Measurements from ENCODE around the gene GABBR2. TPM values are rescaled to one million over a fixed set of nuclear protein-coding genes. Genes with fewer than 3 reads are reported as not detected.

Gene GABBR2
- total and polyA plus RNA-seq, 9 of the 15 experiments (the other 6 are each of a cell fraction or from before 2014, with no cell fraction given), result 0.15 to 1.9 (median 0.32) TPM

DNA sequence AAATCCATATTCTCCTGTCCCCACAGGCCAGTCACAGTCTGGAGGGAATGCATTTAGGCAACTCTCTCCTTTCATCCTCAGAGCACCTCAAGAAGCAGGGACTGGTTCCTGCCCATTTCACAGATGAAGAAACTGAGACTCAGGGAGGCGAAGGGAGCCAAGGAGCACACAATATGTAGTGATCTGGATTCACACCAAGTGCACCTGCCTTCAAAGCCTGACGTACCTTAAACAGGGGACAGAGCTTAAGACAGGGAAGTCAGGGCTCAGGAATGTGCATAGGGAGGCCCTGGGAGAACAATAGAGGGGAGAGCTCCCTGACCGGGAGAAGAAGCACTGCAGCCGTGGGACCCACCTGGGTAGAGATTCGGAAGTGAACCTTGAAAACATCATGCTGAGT lies 83.0 kb downstream of the GABBR2 start (continued):
- TF ChIP-seq, protein P1, sequence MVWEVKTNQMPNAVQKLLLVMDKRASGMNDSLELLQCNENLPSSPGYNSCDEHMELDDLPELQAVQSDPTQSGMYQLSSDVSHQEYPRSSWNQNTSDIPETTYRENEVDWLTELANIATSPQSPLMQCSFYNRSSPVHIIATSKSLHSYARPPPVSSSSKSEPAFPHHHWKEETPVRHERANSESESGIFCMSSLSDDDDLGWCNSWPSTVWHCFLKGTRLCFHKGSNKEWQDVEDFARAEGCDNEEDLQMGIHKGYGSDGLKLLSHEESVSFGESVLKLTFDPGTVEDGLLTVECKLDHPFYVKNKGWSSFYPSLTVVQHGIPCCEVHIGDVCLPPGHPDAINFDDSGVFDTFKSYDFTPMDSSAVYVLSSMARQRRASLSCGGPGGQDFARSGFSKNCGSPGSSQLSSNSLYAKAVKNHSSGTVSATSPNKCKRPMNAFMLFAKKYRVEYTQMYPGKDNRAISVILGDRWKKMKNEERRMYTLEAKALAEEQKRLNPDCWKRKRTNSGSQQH (CRISPR knock-in tag; IDR thresholded peaks at IDR 0.05), result no peak
- TF ChIP-seq DACH1 (IDR thresholded peaks at IDR 0.05; ENCODE audit: partially characterized antibody) (no peak), SMARCA5 (IDR thresholded peaks at IDR 0.05) (peak; percentile 52; the same call in 1 of the 2 replicates), NR3C1 (CRISPR knock-in tag; IDR thresholded peaks at IDR 0.05) (no peak), YBX1 (IDR thresholded peaks at IDR 0.05) (no peak), RBM25 (IDR thresholded peaks at IDR 0.05; ENCODE audit: low read depth, low read length, severe bottlenecking) (peak; percentile 86), KDM1A (IDR thresholded peaks at IDR 0.05) (peak in 1 of 2 experiments; percentile 65; a peak in 1 of 4 replicates)

DNA sequence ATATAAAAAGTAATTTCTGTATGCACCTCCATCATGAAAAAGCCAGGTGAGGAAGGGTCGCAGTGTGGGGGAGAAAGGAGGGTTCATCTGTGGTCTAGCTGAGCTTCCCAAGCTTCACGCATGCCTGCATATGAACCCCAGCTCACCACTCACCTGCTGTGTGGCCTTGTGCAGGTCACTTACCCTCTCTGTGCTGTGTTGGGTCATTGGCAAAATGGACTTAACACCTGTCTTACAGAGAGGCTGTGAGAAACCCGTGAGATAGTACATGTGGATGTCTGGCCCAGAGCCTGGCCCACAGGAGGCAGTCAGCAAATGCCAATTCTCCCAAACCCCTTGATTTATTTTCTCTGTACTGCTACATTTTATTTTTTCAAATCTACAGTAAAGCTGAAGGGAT lies 88.9 kb downstream of the GABBR2 start:
- ChIA-PET POLR2A (no interaction called here), CTCF (ENCODE audit: low intra/inter-chr PET ratio) (no interaction called here)
- H2AFZ ChIP-seq (ENCODE audit: low read depth, low read length), result no peak overlapping the region
- no peak for DNase-seq (ENCODE audit: extremely low read depth in 1 of 4, low spot score in 3 of 4)
- no peak overlapping the region for H3K27ac ChIP-seq (ENCODE audit: extremely low read depth, low read depth, low read length)
- H3K4me1 ChIP-seq (replicated peaks in 1 of 2; ENCODE audit: control insufficient read depth in 2 of 2, insufficient read depth in 2 of 2, low read length in 2 of 2), result peaks cover 3 to 5% of the 10 kb centered on the region in 2 experiments; a peak in 2 of 5 replicates
- WGBS (ENCODE audit: insufficient coverage, low coverage, missing lambda C conversion rate), result 21% methylated on average over 3 of the region's 3 CpGs
- no peak overlapping the region for H3K4me2 ChIP-seq (ENCODE audit: insufficient read depth, low read length)
- H3K9me3 ChIP-seq (replicated peaks; ENCODE audit: control insufficient read depth, insufficient read depth, low read depth, low read length), result no peaks in the 10 kb centered on the region
- H3K9me1 ChIP-seq (ENCODE audit: control insufficient read depth, insufficient read depth, low read length), result no peaks in the 10 kb centered on the region
- in situ Hi-C loops (cut with MboI), result no loop called here
- ATAC-seq, result no peak
- intact Hi-C loops (cut with micrococcal nuclease), result no loop called here
- H3K27me3 ChIP-seq (ENCODE audit: control insufficient read depth in 2 of 2, insufficient read depth in 2 of 2, low read length in 2 of 2), result peaks cover 18 to 43% of the 10 kb centered on the region in 2 experiments; a peak in 4 of 5 replicates
- no peak overlapping the region for H3K4me3 ChIP-seq
- FAIRE-seq, result no peak
- H3K9ac ChIP-seq (ENCODE audit: insufficient read depth in 1 of 2, low read depth in 2 of 2, low read length in 2 of 2), result no peak overlapping the region
- no peaks in the 10 kb centered on the region for H3K36me3 ChIP-seq (ENCODE audit: control insufficient read depth, insufficient read depth, low read length)
- H4K20me1 ChIP-seq (replicated peaks; ENCODE audit: control insufficient read depth, insufficient read depth, low read length), result no peaks in the 10 kb centered on the region; the same call in none of the 2 replicates
- TF ChIP-seq ZFP36 (IDR thresholded peaks at IDR 0.05; ENCODE audit: low read depth, low read length, partially characterized antibody), result peak; percentile 86
- TF ChIP-seq BCOR (IDR thresholded peaks at IDR 0.05), result peak; percentile 50; the same call in 1 of the 2 replicates
- TF ChIP-seq KDM1A (IDR thresholded peaks at IDR 0.05), result peak; percentile 10 to 39; a peak in 1 of 4 replicates
- TF ChIP-seq, protein P2, sequence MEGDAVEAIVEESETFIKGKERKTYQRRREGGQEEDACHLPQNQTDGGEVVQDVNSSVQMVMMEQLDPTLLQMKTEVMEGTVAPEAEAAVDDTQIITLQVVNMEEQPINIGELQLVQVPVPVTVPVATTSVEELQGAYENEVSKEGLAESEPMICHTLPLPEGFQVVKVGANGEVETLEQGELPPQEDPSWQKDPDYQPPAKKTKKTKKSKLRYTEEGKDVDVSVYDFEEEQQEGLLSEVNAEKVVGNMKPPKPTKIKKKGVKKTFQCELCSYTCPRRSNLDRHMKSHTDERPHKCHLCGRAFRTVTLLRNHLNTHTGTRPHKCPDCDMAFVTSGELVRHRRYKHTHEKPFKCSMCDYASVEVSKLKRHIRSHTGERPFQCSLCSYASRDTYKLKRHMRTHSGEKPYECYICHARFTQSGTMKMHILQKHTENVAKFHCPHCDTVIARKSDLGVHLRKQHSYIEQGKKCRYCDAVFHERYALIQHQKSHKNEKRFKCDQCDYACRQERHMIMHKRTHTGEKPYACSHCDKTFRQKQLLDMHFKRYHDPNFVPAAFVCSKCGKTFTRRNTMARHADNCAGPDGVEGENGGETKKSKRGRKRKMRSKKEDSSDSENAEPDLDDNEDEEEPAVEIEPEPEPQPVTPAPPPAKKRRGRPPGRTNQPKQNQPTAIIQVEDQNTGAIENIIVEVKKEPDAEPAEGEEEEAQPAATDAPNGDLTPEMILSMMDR (IDR thresholded peaks at IDR 0.05 in 2 of 3, conservative IDR thresholded peaks at IDR 0.05 in 1 of 3; ENCODE audit: insufficient read depth in 2 of 3, low read depth in 1 of 3, low read length in 3 of 3), result no peak
- no peak for TF ChIP-seq ZKSCAN3 (CRISPR knock-in tag; IDR thresholded peaks at IDR 0.05)
- TF ChIP-seq RBM25 (IDR thresholded peaks at IDR 0.05; ENCODE audit: low read depth, low read length, severe bottlenecking), result peak; percentile 89
- TF ChIP-seq NR2C1 (IDR thresholded peaks at IDR 0.05), result no peak
- TF ChIP-seq NR2C1 (tag; IDR thresholded peaks at IDR 0.05), result no peak
- 0 out of 2 replicates have a peak, but pooled peaks have one; percentile 61 for TF ChIP-seq PTBP1 (IDR thresholded peaks at IDR 0.05; ENCODE audit: low read depth, low read length)
- H3K79me2 ChIP-seq (ENCODE audit: control insufficient read depth, insufficient read depth, low read length), result no peaks in the 10 kb centered on the region
- BruUV-seq (replicated peaks), result no TSS peak

Data from K562 (cell line).